ENCODE data around the gene TRRAP.

The TRRAP gene

GRCh38 chr7:99001482-99002147 lies 123.3 kb downstream of the TRRAP start:
- TF ChIP-seq CTCF (IDR thresholded peaks at IDR 0.05; ENCODE audit: borderline replicate concordance, insufficient read depth, low read depth, low read length): no peak

GRCh38 chr7:99002148-99002826 lies 124.0 kb downstream of the TRRAP start:
- no peak for TF ChIP-seq CTCF (IDR thresholded peaks at IDR 0.05; ENCODE audit: borderline replicate concordance, insufficient read depth, low read depth, low read length)
- H3K4me3 ChIP-seq (ENCODE audit: low read depth, low read length): no peak overlapping the region

More at GRCh38 chr7:99001482-99002147, 123.3 kb downstream of the TRRAP start:
- H3K4me3 ChIP-seq (ENCODE audit: low read depth, low read length): no peak overlapping the region

- no peak for TF ChIP-seq CTCF (IDR thresholded peaks at IDR 0.05; ENCODE audit: borderline replicate concordance, insufficient read depth, low read depth, low read length)
- H3K4me3 ChIP-seq (ENCODE audit: low read depth, low read length): no peak overlapping the region
These were observed 124.5 kb downstream of the TRRAP start for GRCh38 chr7:99002827-99003212.

GRCh38 chr7:99003419-99003818 lies 125.1 kb downstream of the TRRAP start:
- H3K4me3 ChIP-seq (ENCODE audit: low read depth, low read length): no peak overlapping the region
- no peak for TF ChIP-seq CTCF (IDR thresholded peaks at IDR 0.05; ENCODE audit: borderline replicate concordance, insufficient read depth, low read depth, low read length)

GRCh38 chr7:99004216-99004615 lies 125.9 kb downstream of the TRRAP start:
- H3K4me3 ChIP-seq (ENCODE audit: low read depth, low read length): no peak overlapping the region
- TF ChIP-seq CTCF (IDR thresholded peaks at IDR 0.05; ENCODE audit: borderline replicate concordance, insufficient read depth, low read depth, low read length): no peak

GRCh38 chr7:99004781-99005500 lies 126.6 kb downstream of the TRRAP start:
- no peak overlapping the region for H3K4me3 ChIP-seq (ENCODE audit: low read depth, low read length)
- TF ChIP-seq CTCF (IDR thresholded peaks at IDR 0.05; ENCODE audit: borderline replicate concordance, insufficient read depth, low read depth, low read length): no peak

Measured in GM12875 (cell line).